OCI-LY3 (cell line): ENCODE data around the gene RUBCN.
"Not testable (repeated sequence)": the region's sequence is repeated elsewhere in the genome, so short reads cannot be mapped to it uniquely, and the experiment has no call there.

Source experiments
- H2AFZ ChIP-seq: fragments of 200-600, 300-600 bp; shearing (Covaris generic); 2 replicates; pipeline ENCODE4 v1.6.0; 2014; ENCODE audit warnings: antibody characterized with exemption, low read depth, low read length
- H3K27ac ChIP-seq: fragments of 200-600, 300-600 bp; sonication (generic); 2 replicates; pipeline ENCODE4 v1.5.1; 2014; ENCODE audit warnings: mild to moderate bottlenecking, low read length, moderate library complexity, mixed read lengths
- H3K27me3 ChIP-seq: fragments of 200-600, 300-600 bp; sonication (generic); 2 replicates; pipeline ENCODE4 v1.6.1; 2014; ENCODE audit warnings: low read depth, low read length, mixed read lengths
- H3K36me3 ChIP-seq: fragments of 200-600, 300-600 bp; sonication (generic); replicated peaks from 2 replicates; pipeline ENCODE3; 2014; ENCODE audit warnings: low read depth, low read length, mixed read lengths
- H3K4me1 ChIP-seq: fragments of 300-600, 200-600 bp; sonication (generic); 2 replicates; pipeline ENCODE4 v1.6.1; 2014; ENCODE audit warnings: low read length, mixed read lengths
- H3K4me2 ChIP-seq: fragments of 200-600, 300-600 bp; sonication (generic); 2 replicates; pipeline ENCODE4 v1.6.1; 2014; ENCODE audit warnings: low read length, mixed read lengths
- H3K4me3 ChIP-seq: fragments of 300-600, 200-600 bp; sonication (generic); 2 replicates; pipeline ENCODE4 v1.5.1; 2014; ENCODE audit warnings: antibody characterized with exemption, mild to moderate bottlenecking, low read length, moderate library complexity
- H3K79me2 ChIP-seq: fragments of 300-600, 200-600 bp; shearing (Covaris generic); 2 replicates; pipeline ENCODE4 v1.6.1; 2014; ENCODE audit warnings: mild to moderate bottlenecking, low read length, mixed read lengths
- H3K9ac ChIP-seq: fragments of 300-600, 200-600 bp; shearing (Covaris generic); 2 replicates; pipeline ENCODE4 v1.6.0; 2014; ENCODE audit warnings: mild to moderate bottlenecking, low read length, moderate library complexity
- H3K9me3 ChIP-seq: fragments of 200-600, 300-600 bp; shearing (Covaris generic); 2 replicates; pipeline ENCODE4 v1.6.1; 2014; ENCODE audit warnings: low read length, mixed read lengths; ENCODE audit not compliant: insufficient read depth
- H4K20me1 ChIP-seq: fragments of 200-600, 300-600 bp; sonication (generic); 2 replicates; pipeline ENCODE4 v1.6.1; 2016; ENCODE audit warnings: low read length, mixed read lengths; ENCODE audit not compliant: insufficient read depth

Gene RUBCN

GRCh38 chr3:197663367-197664140 lies 73.2 kb downstream of the RUBCN start:
- H3K9ac ChIP-seq, result not testable (repeated sequence)

DNA sequence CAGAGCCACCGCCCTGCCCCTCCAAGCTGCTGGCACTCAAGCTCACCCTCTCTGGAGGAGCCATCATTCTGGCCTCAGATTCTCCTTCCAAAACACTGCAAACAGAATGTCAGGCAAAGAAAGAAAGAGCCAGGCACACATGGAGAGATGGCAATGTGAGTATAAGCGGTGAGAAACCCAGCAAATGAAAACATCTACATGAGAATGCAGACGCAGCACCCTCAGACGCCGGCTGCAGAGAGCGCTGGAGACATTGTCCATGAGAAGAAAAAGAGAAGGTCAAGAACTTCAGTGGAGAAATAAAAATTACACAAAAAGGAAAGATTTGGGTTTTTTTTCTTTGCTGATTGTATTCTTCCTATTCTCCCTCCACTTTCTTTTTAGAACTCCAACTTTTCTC lies 74.4 kb downstream of the RUBCN start:
- H2AFZ ChIP-seq, H3K4me1 ChIP-seq, H3K9ac ChIP-seq, H3K27ac ChIP-seq, H3K9me3 ChIP-seq, H4K20me1 ChIP-seq, H3K4me2 ChIP-seq, H3K79me2 ChIP-seq, H3K27me3 ChIP-seq, H3K36me3 ChIP-seq, H3K4me3 ChIP-seq: not testable (repeated sequence)

More at GRCh38 chr3:197663367-197664140, 73.2 kb downstream of the RUBCN start:
- H2AFZ ChIP-seq, H3K27me3 ChIP-seq, H3K4me3 ChIP-seq, H3K9me3 ChIP-seq, H3K27ac ChIP-seq, H3K79me2 ChIP-seq, H3K4me2 ChIP-seq, H3K36me3 ChIP-seq, H3K4me1 ChIP-seq, H4K20me1 ChIP-seq: not testable (repeated sequence)

DNA sequence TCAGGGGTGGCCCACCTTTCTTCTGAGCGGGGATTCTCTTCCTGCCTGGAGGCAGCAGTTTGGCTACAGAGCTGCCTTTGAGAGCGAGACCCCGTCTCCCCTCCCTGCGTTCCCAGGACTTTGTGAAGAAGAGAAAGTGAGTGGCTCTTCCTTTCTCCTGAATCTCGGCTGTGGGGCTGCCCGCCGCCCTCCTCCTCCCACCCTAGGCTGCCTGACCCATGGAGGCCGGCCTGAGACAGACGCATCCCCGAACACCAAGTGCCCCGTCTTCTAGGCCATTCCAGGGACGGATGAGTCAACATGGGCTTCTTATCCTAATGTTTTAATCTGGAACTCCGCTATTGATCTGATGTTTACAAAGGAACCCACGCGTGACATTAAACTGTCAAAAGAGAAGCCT lies 74.8 kb downstream of the RUBCN start:
- not testable (repeated sequence) for H3K27ac ChIP-seq, H3K4me3 ChIP-seq, H3K4me2 ChIP-seq, H2AFZ ChIP-seq, H3K9ac ChIP-seq, H3K36me3 ChIP-seq, H3K4me1 ChIP-seq, H3K27me3 ChIP-seq, H4K20me1 ChIP-seq, H3K9me3 ChIP-seq, H3K79me2 ChIP-seq

DNA sequence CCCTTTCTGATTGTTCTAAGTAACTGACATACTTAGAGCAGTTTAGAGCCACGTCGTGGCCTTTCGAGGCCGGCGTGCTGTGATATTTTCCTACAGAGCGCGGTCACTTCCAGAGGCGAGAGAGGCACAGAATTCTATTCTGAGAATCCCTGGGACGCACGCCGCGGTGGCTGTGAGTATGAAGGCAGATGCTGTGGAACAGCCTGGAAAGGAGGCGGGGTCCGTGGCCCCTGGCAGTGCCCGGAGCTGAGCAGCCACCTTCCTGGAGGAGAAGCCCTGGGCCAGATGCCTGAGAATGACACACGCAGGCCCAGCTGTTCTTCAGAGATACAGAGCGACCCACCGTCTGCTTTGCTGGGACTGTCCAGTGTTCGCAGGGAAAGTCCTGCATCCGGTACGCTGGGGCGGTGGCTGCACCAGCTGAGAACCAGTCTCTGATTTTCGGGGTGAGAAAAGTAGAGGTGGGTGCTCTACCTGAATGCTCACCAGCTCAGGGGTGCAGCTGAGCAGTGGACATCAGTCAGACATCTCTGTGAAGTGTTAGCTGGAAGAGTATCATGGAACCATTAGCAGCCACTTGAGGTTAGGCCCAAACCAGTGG lies 75.4 kb downstream of the RUBCN start:
- H3K27me3 ChIP-seq, H3K27ac ChIP-seq, H3K4me1 ChIP-seq: not testable (repeated sequence)

DNA sequence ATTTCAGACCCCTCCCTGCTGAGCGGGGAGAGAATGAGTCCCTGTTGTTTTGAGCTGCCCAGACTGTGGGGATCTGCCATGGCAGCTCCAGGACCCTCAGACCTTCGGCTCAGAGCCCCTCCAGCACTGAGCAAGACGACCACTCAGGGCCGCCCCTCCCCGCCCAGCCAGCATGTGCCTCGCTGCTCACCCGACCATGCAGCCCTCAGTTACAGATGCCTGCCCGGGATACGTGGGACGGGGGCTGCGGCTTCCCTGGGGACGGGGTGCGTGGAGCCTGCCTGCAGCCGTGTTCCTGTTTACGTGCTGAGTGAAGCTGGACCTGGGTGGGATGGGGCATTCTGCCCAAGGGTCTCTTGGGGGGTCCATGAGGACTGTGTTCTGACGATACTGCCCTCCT lies 77.0 kb downstream of the RUBCN start:
- H3K27me3 ChIP-seq, H3K9me3 ChIP-seq, H3K79me2 ChIP-seq, H3K27ac ChIP-seq, H4K20me1 ChIP-seq, H3K4me3 ChIP-seq, H3K9ac ChIP-seq, H3K36me3 ChIP-seq, H2AFZ ChIP-seq: not testable (repeated sequence)
- Histone ChIP-seq H3K4me2 (peak overlapping the region; percentile 40), H3K4me1 (peaks cover 16% of the 10 kb centered on the region)

More for the DNA sequence above, 75.4 kb downstream of the RUBCN start:
- H3K79me2 ChIP-seq, H3K4me2 ChIP-seq, H3K4me3 ChIP-seq, H3K9me3 ChIP-seq, H2AFZ ChIP-seq, H3K9ac ChIP-seq, H4K20me1 ChIP-seq, H3K36me3 ChIP-seq: not testable (repeated sequence)

- not testable (repeated sequence) for H2AFZ ChIP-seq, H3K4me3 ChIP-seq, H3K9ac ChIP-seq, H3K4me2 ChIP-seq, H3K27ac ChIP-seq, H3K9me3 ChIP-seq, H3K36me3 ChIP-seq, H3K27me3 ChIP-seq, H3K79me2 ChIP-seq, H4K20me1 ChIP-seq
- H3K4me1 ChIP-seq, result peaks cover 16% of the 10 kb centered on the region
These were observed 77.6 kb downstream of the RUBCN start for GRCh38 chr3:197659144-197659543.

DNA sequence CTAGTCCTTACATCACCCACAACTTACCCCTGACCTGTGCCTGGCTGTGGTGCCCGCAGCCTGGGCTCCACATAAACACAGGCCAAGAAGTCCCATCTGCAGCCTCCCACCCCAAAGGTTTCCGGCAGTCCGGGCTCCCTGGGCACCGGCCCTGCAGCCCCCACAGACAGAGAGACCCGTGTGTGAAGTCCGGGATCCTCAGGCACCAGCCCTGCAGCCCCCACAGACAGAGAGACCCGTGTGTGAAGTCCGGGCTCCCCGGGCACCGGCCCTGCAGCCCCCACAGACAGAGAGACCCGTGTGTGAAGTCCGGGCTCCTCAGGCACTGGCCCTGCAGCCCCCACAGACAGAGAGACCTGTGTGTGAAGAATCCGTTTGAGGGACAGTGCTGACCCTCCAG lies 78.0 kb downstream of the RUBCN start:
- H4K20me1 ChIP-seq, H3K4me2 ChIP-seq, H3K9ac ChIP-seq, H3K36me3 ChIP-seq, H3K9me3 ChIP-seq, H3K27ac ChIP-seq, H3K79me2 ChIP-seq, H3K27me3 ChIP-seq, H3K4me3 ChIP-seq, H2AFZ ChIP-seq: not testable (repeated sequence)
- H3K4me1 ChIP-seq, result peaks cover 16% of the 10 kb centered on the region

- H2AFZ ChIP-seq, H3K27me3 ChIP-seq, H3K9me3 ChIP-seq, H3K27ac ChIP-seq, H3K36me3 ChIP-seq, H3K79me2 ChIP-seq, H3K4me3 ChIP-seq, H4K20me1 ChIP-seq, H3K4me2 ChIP-seq, H3K9ac ChIP-seq: not testable (repeated sequence)
- peaks cover 16% of the 10 kb centered on the region for H3K4me1 ChIP-seq
These were observed 79.0 kb downstream of the RUBCN start for GRCh38 chr3:197657541-197658292.

DNA sequence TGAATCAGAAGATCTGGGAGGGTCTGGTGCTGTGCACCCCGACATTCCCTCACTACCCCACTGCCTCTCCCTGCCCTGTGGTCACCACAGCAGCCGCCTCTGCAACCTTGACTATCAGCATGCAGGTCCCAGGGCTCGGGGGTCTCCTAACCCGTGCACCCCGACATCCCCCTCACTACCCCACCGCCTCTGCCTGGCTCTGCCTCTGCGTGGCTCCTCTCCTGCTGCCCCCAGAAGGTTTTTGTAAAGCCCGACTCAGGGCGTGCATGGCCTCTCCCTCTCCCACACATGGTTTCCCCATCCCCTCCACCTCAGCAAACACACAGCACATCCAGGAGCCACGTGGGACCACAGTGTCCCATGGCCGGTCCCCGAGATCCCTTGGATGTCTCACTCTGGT lies 79.7 kb downstream of the RUBCN start:
- H3K27ac ChIP-seq, H4K20me1 ChIP-seq, H3K4me2 ChIP-seq, H3K9ac ChIP-seq, H3K4me3 ChIP-seq, H3K79me2 ChIP-seq, H3K36me3 ChIP-seq, H3K27me3 ChIP-seq, H2AFZ ChIP-seq, H3K9me3 ChIP-seq: not testable (repeated sequence)
- peaks cover 16% of the 10 kb centered on the region for H3K4me1 ChIP-seq
